Midbrain (tissue), 1 donor: ENCODE measurements around the gene TCTN2.

Source experiments
- DNase-seq: peaks from one replicate; lab custom pipeline; 2025; lab: John Stamatoyannopoulos, UW

TCTN2 gene

GRCh38 chr12:123670882-123671728, at the start of gene TCTN2:
Gene TCTN2, plus strand, starts transcription at chr12:123671113. Its CDS starts 128 bp downstream, at chr12:123671241.
- DNase-seq: peak; percentile 90

- no peak for DNase-seq
Measured at GRCh38 chr12:123621619-123622530, 49.0 kb upstream of the TCTN2 start.

- DNase-seq: peak; percentile 96
Measured at GRCh38 chr12:123633379-123634141, 37.4 kb upstream of the TCTN2 start, which contains the start of the genes EIF2B1 and GTF2H3. Gene EIF2B1, minus strand, starts transcription at chr12:123633686. Its CDS starts 129 bp downstream, at chr12:123633557. Gene GTF2H3, plus strand, starts transcription at chr12:123633829. Its CDS starts 31 bp downstream, at chr12:123633860.

GRCh38 chr12:123634142-123634561, 36.8 kb upstream of the TCTN2 start:
- no peak for DNase-seq

DNA sequence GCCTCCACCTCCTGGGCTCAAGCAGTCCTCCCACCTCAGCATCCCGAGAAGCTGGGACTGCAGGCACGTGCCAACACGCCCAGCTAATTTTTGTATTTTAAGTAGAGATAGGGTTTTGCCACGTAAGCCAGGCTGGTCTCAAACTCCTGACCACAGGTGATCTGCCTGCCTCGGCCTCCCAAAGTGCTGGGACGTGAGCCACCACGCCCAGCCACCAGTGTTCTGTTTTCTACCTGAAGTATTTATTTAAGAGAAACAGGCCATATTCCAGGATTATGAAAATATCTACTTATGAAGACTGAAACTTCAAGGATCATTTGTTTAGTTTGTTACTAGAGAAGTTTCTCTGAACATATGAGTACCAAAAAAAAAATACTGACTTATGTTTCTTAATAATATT, 27.0 kb upstream of the TCTN2 start:
- DNase-seq: no peak

DNA sequence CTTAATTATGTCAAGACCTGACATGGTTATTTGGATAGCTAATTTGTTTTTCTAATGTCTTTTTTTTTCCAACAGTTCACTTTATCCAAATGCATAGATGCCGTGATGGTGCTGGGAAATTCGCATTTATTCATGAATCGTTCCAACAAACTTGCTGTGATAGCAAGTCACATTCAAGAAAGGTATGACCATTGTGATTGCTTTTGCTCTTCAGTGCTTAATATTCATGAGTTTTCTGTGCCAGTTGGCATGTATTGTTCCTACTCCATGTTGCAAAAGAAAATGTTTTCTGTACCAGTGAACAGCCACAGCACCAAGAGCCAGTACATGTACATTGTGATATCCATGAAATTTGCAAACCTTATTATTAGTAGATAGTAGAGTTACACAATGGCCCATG, 25.5 kb upstream of the TCTN2 start:
- no peak for DNase-seq

DNA sequence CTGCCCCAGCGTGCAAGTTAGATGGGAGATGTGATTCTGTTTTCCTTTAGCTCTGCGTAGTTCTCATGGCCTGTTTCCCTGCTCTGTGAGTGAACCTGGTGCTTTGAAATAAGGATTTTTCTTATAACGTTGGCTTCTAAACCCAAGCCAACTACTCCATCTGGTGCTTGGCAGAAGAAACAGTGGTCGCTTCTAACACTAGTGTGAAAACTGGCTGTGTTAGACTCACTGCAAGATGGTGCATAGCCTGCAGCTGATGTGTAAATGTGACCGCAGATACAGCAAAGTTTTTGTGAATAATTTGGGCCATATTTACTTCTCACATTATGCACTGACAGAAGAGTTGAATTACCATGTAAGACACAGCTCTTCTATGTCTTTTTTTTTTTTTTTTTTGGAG, 25.0 kb upstream of the TCTN2 start:
- DNase-seq: no peak

GRCh38 chr12:123648401-123648800, 22.5 kb upstream of the TCTN2 start:
- DNase-seq: no peak

GRCh38 chr12:123654129-123654701, 16.7 kb upstream of the TCTN2 start:
- DNase-seq: no peak

DNA sequence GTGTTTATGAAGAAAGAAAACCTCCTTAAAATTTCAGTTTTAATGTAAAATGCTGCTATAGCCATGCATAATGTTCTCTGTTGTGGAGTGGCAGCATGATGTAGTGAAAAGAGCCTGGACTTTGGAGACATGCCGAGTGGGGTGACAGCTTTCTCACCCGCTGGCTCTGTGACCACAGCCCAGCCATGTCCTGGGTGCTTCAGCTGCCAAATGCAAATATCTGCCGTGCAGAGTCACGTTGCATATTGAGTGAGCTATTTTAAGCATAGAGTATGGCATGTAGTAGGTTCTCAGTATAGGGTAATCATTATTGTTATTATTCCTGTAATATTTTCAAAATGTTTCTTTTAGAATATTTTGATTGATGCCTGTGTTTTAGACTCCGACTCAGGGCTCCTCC, 15.5 kb upstream of the TCTN2 start:
- no peak for DNase-seq

- DNase-seq: no peak
Measured at GRCh38 chr12:123656392-123656791, 14.5 kb upstream of the TCTN2 start.

GRCh38 chr12:123657211-123657610, 13.7 kb upstream of the TCTN2 start:
- no peak for DNase-seq

DNA sequence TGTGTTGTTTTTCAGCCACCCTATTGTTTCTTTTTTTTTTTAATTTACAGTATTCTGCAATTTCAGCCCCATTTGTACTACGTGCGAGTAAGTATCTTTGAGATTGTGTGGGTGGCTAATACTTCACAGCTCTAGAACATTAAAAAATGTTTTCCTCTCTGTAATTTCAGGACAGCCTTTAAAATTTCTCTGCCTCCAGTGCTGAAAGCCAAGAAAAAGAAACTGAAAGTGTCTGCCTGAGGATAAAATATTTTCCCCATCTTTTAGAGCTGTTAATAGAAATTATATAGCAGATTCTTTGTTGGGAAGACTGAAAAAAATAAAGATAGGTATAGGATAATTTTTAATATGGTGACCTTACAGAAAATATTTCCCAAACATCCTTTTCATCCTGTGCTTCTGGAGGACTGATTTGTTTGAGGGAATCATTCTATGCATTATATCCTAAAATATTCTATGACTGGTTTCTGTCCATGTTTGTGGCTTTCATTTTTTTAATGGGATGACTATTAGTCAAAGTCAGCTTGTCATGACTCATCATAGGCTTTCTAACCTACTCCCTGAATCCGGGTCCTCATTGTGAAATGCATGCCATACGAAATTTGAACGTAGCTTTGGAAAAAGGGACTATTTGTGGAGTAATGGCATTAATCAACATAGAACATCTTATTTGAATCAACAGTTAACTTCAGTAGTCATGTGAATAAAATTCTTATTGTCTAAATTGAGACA, 10.8 kb upstream of the TCTN2 start:
- no peak for DNase-seq

DNA sequence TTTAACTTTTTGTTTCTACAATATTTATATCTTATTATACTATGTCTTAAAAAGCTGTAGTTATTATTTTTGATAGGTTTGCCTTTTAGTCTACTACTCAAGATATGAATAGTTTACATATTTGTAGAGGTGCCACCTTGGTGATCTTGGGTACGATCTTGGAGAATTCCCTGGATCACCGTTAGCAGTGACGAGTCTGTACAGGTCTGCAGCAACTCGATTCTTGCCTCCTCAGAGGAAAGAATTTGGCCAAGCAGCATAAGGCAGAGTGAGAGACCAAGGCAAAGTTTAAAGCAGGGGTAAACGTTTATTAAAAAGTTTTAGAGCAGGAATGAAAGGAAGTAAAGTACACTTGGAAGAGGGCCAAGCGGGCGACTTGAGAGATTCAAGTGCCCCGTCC, 3.1 kb upstream of the TCTN2 start:
- DNase-seq: no peak

- DNase-seq: no peak
Measured at GRCh38 chr12:123671876-123672275, 963 bp downstream of the TCTN2 start.

DNA sequence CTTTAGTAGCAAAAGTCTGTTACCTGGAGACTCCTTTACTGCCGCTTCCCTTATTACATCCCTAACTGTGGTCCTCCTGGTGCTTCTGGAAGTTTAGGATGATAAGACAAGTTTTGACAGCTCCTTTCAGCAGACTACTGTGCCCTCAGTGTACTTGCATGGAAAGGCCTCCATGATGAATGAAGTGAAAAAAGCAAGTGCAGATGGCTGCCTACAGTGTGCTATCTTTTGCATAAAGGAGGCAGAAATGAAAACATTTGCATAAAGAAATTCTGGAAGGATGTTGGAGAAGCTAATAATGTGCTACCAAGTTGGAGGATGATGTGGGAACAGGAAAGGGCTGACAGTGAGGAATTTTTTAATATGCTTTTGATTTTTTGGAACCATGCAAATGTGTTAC, 4.5 kb downstream of the TCTN2 start:
- DNase-seq: no peak

- DNase-seq: no peak
Measured at GRCh38 chr12:123676616-123677320, 5.9 kb downstream of the TCTN2 start.

- DNase-seq: no peak
Measured at GRCh38 chr12:123678981-123679380, 8.1 kb downstream of the TCTN2 start.

- DNase-seq: no peak
Measured at GRCh38 chr12:123681605-123682004, 10.7 kb downstream of the TCTN2 start.

DNA sequence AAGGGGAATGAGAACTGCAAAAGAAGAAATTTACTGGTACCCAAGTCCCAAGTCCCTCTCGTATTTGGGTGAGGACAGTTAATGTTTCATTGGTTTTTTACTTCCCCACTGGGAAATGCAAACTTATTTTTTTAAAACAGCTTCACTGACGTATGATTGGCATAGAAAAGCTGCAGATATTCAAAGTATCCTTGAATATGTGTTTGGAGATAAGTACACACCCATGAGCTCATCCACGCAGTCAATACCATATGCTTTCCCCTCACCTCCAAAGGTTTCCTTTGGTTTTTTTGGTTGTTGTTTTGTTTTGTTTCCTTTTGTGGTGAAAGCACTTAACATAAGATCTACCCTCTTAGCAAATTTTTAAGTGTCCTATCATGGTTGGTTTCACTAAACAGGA, 13.1 kb downstream of the TCTN2 start:
- DNase-seq: no peak
